ENCODE measurements around the gene KCNK10.
A peak's percentile ranks its signal among the peaks of the same experiment; 100 is the strongest.

Gene KCNK10

DNA sequence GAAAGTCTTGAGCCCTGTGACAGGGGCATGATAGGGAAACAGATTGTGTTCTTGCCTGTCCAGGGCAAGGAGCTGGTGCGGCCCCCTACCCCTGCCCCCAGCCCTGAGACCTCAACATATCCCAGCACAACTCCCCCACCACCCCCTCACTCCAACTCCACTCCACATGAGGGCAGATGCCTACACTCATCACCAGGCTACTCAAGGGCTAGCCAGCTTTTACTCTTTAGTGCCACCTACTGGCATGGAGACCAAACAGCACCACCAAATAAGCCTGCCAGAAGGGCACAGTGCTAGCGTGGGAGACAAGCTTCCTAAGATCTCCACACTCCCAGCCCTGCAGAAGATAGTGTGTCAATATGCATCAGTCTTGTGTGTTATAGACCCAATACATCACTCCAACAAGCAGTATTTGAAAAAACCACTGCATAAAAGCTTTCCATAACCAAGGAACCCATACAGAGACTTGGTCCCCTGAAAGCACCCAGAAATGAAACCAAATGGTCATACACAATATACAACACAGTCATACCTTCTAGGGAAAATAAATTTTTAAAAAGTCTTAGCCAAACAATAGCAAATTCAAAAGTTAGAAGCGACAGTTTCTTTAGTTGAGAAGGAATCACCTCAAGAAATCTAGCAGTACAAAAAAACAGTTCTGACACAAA lies 154.4 kb downstream of the KCNK10 start:
- DNase-seq = peak; percentile 66 to 73

DNA sequence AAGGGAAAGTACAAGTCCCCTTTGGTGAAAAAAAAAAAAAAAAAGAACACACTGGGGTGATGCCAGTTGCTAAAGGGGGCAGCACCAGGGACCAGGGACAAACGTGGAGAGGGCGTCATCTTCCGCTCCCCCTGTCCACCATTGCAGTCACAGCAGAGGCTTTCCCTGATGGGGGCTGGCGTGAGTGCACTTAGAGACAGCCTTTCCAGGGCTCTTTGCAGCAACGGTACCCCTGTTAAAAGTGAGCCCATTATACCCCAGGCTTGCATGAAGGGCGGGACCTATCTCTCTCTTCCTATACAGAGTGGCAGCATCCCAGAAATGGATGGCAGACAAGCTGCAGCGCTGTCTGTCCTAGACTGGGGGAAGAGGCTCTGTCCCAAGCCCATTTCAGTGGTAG lies 155.0 kb downstream of the KCNK10 start:
- no peak for DNase-seq

DNA sequence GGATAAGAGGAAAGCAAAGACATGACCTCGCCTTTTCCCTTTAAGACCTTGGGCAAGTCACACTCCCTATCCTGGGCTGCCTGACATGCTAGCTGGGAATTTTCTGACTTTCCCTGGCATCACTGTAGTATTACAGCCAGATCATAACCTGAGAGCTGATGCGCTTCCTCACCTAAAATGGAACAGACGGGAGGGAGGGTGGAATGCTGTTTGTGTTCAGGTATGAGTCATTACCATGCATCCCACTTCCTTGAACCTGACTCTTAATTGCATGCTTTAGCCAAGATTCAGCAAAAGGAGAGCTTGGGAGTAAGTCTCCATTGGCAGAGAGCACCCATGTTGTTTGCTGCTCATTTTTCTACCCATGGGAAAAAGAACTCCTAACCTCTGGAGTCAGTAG lies 156.5 kb downstream of the KCNK10 start:
- no peak for DNase-seq

DNA sequence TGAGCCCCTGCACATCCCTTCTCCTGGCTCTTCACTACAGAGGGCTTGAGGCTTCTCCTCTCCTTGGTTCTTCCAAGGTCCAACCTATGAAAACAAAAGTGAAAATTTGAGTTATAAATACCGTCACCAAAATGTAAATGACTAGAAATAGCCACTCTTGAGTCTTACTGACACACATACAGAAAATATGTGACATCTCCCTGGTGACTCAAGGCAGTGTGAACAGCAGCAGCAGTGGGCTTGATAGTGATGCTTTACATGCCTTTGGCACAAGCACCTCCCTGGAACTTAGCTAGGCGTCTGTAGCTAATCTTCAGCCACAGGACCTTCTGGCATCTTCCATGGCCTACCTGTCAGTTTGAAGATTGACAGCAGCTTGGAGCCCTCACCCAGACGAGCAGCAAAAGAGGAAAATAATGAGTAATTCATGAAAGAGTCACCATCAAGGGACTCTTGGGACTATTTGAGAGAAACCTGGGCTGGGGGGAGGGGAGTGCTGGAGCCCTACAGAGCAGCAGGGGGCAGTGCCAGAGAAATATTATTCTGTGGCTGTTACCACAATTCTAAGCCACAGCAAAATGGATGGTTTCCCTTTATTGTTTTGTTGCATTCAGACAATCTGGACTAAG lies 158.0 kb downstream of the KCNK10 start:
- no peak for DNase-seq

DNA sequence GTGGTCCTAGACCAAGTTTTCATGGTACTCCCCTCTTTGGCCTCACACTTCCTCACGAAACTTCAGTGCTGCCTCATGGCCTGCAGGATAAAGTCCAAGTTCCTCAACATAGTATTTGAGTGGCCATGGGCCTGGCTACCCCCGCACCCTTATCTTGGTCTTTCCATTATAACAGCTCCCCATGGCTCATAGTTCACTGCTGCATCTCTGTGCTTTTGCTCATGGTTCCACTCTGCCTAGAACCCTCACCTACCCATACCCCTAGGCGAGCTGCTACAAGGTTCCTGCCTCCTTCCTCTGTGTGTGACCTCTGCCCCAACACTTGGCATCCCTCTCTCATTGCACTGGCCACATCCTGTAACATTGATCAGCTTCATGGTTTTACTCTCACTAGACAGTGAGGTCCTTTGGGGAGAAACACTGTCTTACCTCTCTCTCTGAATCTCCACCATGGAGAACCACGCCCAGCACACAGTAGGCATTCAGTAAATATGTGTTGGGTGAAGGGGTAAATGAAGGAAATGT lies 159.3 kb downstream of the KCNK10 start:
- DNase-seq = no peak

DNA sequence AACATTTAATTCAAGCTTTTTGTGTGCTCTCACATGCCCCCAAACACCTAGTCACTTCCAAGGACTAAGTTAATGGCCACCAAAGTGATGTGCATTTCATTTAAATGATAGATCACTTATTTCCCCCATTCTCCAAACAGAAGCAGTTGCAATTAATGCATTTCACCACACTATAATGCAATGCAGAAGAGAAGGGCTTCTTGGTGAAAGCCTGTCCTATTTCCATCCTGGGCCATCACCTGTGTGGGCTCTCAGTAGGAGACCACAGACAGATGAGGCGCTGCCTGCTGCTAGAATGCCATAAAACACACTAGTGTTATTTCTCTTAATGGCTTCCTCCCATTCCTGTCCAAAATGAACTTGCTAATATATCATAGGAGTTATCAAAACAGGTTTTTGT lies 166.9 kb downstream of the KCNK10 start:
- no peak for DNase-seq

DNA sequence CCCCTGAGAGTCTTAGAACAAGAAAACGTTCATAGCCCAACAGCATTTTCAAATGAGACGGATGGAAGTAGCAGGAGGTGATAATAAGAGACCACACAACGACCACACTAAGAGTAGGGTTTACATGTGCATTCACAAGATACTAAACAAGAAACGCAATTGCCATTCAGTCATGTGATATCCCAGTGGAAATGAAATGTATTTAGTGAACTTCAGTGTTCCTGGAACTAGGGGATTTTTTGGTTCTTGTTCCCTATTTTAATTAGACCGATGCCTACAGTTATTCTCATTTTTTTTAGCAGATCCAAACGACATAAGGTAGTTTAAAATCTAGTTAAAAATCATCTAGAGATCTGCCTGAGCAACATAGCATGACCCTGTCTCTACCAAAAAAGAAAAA lies 168.1 kb downstream of the KCNK10 start:
- DNase-seq = no peak

DNA sequence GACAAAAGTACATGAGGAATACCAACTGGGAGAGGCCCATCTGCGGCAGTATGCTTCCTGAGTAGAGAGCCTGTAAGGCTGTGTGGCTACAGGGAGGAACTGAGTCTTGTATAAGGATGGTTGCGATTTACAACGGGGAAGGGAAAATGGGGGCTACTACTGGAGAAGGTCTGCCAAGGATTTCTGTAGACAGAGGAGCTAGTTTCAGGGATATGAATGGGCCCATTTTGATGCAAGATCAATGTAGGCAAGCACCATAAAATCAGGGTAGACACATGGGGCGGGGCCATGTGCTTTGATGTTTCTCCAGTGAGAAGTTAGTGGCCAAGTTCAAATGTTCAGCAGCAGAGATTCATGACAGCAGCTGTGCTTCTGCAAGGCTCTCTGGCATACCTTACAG lies 168.7 kb downstream of the KCNK10 start:
- no peak for DNase-seq

DNA sequence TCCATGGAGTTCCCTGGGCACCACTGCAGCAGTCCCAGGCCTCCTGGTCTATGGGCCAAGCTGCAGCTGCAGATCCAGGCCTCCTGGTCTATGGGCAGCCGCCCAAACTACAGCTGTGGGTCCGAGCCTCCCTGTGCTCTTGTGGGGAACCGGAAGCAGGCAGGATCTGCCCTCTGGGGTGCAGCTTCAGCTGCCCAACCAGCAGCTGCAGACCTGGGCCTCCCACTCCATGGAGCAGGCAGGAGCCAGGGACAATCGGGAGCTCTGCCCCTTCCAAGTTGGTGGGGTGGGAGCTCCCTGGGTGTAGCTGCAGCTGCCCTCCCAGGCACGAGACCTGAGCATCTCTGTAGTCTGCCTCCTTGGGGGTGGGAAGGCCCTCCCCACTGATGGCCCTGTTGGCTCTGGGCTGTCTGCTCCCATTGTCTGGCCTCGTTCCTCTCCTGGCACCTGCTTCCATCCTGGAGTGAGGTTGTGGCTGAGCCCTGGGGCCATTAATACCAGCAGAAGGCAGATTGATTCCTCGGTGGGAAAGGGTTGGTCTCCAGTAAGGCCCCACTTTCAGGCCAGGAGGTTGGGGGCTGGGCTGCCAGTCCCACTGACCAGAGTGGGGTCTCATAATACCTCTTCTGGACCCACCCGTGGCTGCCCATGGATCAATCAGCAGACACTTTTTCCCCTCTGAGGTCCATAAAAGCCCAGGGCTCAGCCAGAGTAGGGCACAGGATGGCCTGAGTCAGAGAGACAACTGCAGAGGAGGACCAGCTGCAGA lies 176.0 kb downstream of the KCNK10 start:
- no peak for DNase-seq

DNA sequence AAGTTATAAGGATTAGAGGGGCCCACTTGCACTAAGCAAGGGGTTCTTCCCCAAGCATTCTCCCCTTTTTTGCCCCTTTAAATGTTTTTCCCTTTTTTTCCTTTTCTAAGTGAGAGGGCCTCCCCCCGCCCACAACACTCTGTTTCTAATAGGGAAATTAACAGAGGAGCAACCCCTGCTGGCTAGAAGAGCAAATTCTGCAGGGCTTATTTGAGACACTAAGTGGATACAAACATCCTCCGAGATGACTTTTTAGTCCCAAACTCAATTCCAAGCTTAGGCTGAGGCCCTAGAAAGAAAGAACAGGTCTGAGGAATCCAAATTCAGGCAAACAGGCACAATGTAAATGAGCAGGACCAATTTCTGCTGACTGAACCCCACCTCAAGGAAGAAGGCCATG lies 179.3 kb downstream of the KCNK10 start:
- DNase-seq = no peak

DNA sequence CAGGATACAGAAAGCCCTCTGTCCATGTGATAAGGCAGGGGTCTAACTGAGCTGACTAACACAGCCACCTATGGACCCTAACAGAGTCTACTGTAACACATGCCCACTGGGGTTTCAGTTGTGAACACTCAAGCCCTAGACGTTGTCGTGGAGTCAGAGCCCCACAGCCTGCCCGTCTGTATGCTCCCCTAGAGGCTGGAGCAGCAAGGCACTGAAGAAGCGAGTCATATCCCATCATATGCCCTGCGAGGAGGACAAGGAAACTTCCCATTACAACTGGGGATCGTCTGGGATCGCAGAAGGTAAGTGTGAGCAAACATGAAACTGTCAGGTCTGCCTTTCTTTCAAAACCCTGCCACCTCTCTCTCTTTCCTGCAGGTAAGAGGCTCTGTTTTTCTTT lies 180.1 kb downstream of the KCNK10 start:
- DNase-seq = no peak

DNA sequence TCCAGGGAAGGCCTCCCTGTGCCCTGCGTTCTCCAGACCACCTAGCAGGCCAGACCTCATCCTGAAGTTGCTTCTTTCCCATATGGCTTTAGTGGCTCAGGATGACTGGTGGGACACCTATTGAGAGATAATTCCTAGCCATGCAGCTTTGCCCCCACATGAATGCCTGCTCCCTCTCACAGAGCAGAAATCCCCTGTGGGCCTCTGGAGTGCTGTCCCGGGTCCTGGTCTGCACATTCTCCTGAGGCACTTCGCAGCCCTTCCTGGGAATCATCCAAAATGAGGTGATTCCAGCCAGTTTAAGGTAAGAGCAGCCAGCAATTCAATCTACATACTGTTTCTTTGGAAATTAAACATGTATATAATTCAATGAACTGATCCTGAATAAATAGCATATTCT lies 182.2 kb downstream of the KCNK10 start:
- DNase-seq = no peak

DNA sequence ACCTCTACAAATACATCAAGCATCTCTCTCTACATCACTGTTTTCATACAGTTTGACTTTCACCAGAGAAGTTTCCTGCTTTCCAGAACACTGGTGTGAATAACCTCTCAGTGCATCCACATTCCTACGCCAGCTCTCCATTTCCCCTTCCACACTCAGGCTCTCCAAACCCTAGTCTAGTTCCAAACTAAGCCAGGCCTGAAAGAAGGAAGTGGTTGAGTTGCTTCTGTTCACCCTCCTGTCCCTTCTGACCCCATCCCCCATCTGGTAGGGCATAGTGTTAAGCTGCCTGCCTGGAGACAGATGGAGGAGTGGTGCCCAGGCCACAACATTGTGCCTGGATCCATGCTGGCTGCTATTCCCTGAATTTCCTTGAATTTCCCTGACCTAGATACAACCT lies 185.7 kb downstream of the KCNK10 start:
- no peak for DNase-seq
